ENCODE results near the gene MFGE8. TPM values are rescaled to one million over a fixed set of nuclear protein-coding genes. Genes with fewer than 3 reads are reported as not detected.

The MFGE8 gene
- total RNA-seq, 1 donor from 2014 or later, result 513 TPM

- intact Hi-C loops (cut with DNase I), result no loop called here
- H3K4me1 ChIP-seq, result no peaks in the 10 kb centered on the region
These were observed 46.8 kb downstream of the MFGE8 start for GRCh38 chr15:88866295-88866881.

DNA sequence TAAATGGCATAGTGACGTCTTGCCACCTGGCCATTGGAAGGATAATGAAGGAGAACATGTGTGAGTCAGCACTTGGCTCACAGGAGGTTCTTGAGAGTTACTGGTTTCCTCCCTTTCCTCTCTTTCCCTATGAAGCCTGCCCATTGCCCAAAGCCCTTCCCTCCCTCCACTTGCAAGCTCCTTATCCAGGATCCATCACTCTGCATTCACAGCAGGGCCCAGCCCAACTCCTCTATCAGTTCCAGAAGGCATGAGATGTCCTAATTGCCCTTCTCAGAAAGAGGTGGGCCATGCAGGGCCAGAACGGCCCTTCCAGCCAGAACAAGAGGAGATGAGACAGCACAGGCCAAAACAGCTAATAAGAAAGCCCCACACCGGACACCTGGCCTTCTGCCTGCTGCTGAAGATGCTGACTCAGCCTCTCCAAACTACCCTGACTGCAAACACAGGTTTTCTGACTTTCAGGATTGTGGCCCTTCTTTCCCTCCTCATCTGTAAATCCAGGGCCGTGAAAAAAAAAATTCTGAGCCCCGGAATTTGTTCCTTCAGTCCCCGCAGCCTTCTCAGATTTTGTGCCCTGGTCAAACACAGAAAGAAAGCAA is 47.6 kb downstream of the MFGE8 start:
- H3K27me3 ChIP-seq, result no peaks in the 10 kb centered on the region
- H3K9me3 ChIP-seq, result no peaks in the 10 kb centered on the region
- H3K4me3 ChIP-seq, result no peak overlapping the region
- intact Hi-C loops (cut with DNase I), result no loop called here
- no peak overlapping the region for H3K27ac ChIP-seq
- no peak for TF ChIP-seq POLR2AphosphoS5 (IDR thresholded peaks at IDR 0.05; ENCODE audit: insufficient read depth in 1 of 2, low read depth in 1 of 2)
- no peak for TF ChIP-seq POLR2A (IDR thresholded peaks at IDR 0.05)
- TF ChIP-seq, protein P1, sequence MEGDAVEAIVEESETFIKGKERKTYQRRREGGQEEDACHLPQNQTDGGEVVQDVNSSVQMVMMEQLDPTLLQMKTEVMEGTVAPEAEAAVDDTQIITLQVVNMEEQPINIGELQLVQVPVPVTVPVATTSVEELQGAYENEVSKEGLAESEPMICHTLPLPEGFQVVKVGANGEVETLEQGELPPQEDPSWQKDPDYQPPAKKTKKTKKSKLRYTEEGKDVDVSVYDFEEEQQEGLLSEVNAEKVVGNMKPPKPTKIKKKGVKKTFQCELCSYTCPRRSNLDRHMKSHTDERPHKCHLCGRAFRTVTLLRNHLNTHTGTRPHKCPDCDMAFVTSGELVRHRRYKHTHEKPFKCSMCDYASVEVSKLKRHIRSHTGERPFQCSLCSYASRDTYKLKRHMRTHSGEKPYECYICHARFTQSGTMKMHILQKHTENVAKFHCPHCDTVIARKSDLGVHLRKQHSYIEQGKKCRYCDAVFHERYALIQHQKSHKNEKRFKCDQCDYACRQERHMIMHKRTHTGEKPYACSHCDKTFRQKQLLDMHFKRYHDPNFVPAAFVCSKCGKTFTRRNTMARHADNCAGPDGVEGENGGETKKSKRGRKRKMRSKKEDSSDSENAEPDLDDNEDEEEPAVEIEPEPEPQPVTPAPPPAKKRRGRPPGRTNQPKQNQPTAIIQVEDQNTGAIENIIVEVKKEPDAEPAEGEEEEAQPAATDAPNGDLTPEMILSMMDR (IDR thresholded peaks at IDR 0.05), result no peak
- no peak for DNase-seq (ENCODE audit: extremely low spot score in 2 of 2)
- H3K36me3 ChIP-seq, result no peaks in the 10 kb centered on the region
- no peaks in the 10 kb centered on the region for H3K4me1 ChIP-seq

More at GRCh38 chr15:88866295-88866881, 46.8 kb downstream of the MFGE8 start:
- DNase-seq (ENCODE audit: extremely low spot score in 2 of 2), result no peak
- TF ChIP-seq POLR2AphosphoS5 (IDR thresholded peaks at IDR 0.05; ENCODE audit: insufficient read depth in 1 of 2, low read depth in 1 of 2) (no peak), POLR2A (IDR thresholded peaks at IDR 0.05) (no peak)
- TF ChIP-seq, protein P1 (IDR thresholded peaks at IDR 0.05), result no peak
- Histone ChIP-seq H3K27me3 (no peaks in the 10 kb centered on the region), H3K4me3 (no peak overlapping the region), H3K9me3 (no peaks in the 10 kb centered on the region), H3K27ac (no peak overlapping the region), H3K36me3 (no peaks in the 10 kb centered on the region)

DNA sequence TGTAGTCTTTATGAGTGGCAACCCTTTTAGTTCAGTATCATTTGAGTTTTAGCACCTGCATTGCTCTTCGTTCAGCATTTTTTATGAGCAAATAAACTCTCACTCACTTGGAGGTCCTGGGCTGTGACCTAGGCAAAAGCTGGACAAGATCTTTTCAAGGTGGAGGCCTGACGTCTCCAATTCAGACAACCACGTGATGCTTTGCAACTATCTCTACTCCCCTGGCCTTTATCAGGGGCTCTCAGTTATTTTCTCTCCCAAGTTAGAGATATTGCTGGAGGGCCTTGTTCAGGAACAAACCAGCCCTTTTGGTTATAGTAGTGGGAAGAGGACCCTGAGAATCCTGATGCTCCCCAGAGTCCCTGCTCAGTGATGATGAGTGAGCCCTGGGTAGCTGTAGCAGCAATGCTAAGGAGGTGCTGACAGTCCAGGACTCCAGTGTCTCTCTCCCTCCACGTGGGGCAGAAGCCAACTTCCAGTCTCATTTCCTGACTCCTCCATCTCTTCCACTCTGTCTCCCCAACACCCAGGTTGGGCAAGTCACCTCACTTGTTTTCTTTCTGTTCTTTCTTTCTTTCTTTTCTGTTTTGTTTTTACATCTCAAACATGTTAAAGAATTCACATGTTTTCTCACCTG is 48.2 kb downstream of the MFGE8 start:
- Histone ChIP-seq H3K4me1 (no peaks in the 10 kb centered on the region), H3K9me3 (no peaks in the 10 kb centered on the region), H3K4me3 (no peak overlapping the region), H3K27ac (no peak overlapping the region), H3K27me3 (no peaks in the 10 kb centered on the region), H3K36me3 (no peaks in the 10 kb centered on the region)
- DNase-seq (ENCODE audit: extremely low spot score in 2 of 2), result no peak
- intact Hi-C loops (cut with DNase I), result no loop called here
- no peak for TF ChIP-seq POLR2A (IDR thresholded peaks at IDR 0.05)
- TF ChIP-seq, protein P1 (IDR thresholded peaks at IDR 0.05), result no peak
- no peak for TF ChIP-seq POLR2AphosphoS5 (IDR thresholded peaks at IDR 0.05; ENCODE audit: insufficient read depth in 1 of 2, low read depth in 1 of 2)

- no peaks in the 10 kb centered on the region for H3K9me3 ChIP-seq
- intact Hi-C loops (cut with DNase I), result no loop called here
- TF ChIP-seq POLR2AphosphoS5 (IDR thresholded peaks at IDR 0.05; ENCODE audit: insufficient read depth in 1 of 2, low read depth in 1 of 2) (no peak), POLR2A (IDR thresholded peaks at IDR 0.05) (no peak)
- H3K27ac ChIP-seq, result no peak overlapping the region
- no peaks in the 10 kb centered on the region for H3K27me3 ChIP-seq
- H3K4me3 ChIP-seq, result no peak overlapping the region
- DNase-seq (ENCODE audit: extremely low spot score in 2 of 2), result no peak
- H3K36me3 ChIP-seq, result no peaks in the 10 kb centered on the region
- no peaks in the 10 kb centered on the region for H3K4me1 ChIP-seq
These were observed 49.8 kb downstream of the MFGE8 start for GRCh38 chr15:88863412-88863811.

DNA sequence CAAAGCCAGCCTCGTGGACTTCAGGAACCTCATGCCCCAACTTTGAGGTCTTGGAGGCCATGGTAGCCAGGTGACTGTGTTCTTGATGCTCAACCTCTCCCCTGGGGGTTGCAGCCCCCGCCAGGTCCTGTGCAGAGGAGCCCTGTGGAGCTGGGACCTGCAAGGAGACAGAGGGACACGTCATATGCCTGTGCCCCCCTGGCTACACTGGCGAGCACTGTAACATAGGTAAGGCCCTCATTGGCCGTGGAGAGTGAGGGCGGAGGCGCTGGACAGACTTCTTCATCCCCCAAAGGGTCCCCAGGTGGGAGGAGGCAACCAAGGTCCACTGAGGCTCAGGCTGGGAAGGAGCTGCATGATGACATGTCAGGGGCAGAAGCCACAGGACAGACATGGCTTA is 53.0 kb downstream of the MFGE8 start:
- intact Hi-C loops (cut with DNase I), result no loop called here
- TF ChIP-seq, protein P1 (IDR thresholded peaks at IDR 0.05), result no peak
- Histone ChIP-seq H3K27ac (no peak overlapping the region), H3K4me3 (no peak overlapping the region), H3K27me3 (no peaks in the 10 kb centered on the region), H3K36me3 (no peaks in the 10 kb centered on the region), H3K4me1 (no peaks in the 10 kb centered on the region), H3K9me3 (no peaks in the 10 kb centered on the region)
- DNase-seq (ENCODE audit: extremely low spot score in 2 of 2), result no peak
